HG03432 (cell line): ENCODE results near the gene CDKN2B-AS1.
"Not testable (repeated sequence)": the region's sequence is repeated elsewhere in the genome, so short reads cannot be mapped to it uniquely, and the experiment has no call there.

Experiments used
- ATAC-seq: cut with Tn5 transposase; IDR thresholded peaks from one replicate; pipeline ENCODE4 v1.9.1; 2021; ENCODE audit warnings: mild to moderate bottlenecking, moderate library complexity; ENCODE audit not compliant: unreplicated experiment

The CDKN2B-AS1 gene

GRCh38 chr9:22041775-22042174 lies 47.2 kb downstream of the CDKN2B-AS1 start:
- ATAC-seq = no peak

GRCh38 chr9:22043928-22044327 lies 49.3 kb downstream of the CDKN2B-AS1 start:
- ATAC-seq = no peak

- ATAC-seq = no peak
These were observed 50.0 kb downstream of the CDKN2B-AS1 start for GRCh38 chr9:22044583-22044982.

GRCh38 chr9:22045423-22045822 lies 50.8 kb downstream of the CDKN2B-AS1 start:
- no peak for ATAC-seq

- no peak for ATAC-seq
These were observed 51.8 kb downstream of the CDKN2B-AS1 start for GRCh38 chr9:22046243-22046885.

- no peak for ATAC-seq
These were observed 53.0 kb downstream of the CDKN2B-AS1 start for GRCh38 chr9:22047596-22047995.

GRCh38 chr9:22049411-22049810 lies 54.8 kb downstream of the CDKN2B-AS1 start:
- no peak for ATAC-seq

GRCh38 chr9:22050924-22051323 lies 56.3 kb downstream of the CDKN2B-AS1 start:
- ATAC-seq = peak; percentile 78

GRCh38 chr9:22052376-22052945 lies 57.9 kb downstream of the CDKN2B-AS1 start:
- no peak for ATAC-seq

GRCh38 chr9:22053178-22053577 lies 58.6 kb downstream of the CDKN2B-AS1 start:
- ATAC-seq = no peak

GRCh38 chr9:22054076-22054475 lies 59.5 kb downstream of the CDKN2B-AS1 start:
- ATAC-seq = no peak

GRCh38 chr9:22054529-22054928 lies 59.9 kb downstream of the CDKN2B-AS1 start:
- no peak for ATAC-seq

GRCh38 chr9:22055090-22055489 lies 60.5 kb downstream of the CDKN2B-AS1 start:
- no peak for ATAC-seq

- no peak for ATAC-seq
These were observed 61.8 kb downstream of the CDKN2B-AS1 start for GRCh38 chr9:22056402-22056801.

GRCh38 chr9:22057972-22058371 lies 63.4 kb downstream of the CDKN2B-AS1 start:
- ATAC-seq = not testable (repeated sequence)

- ATAC-seq = no peak
These were observed 66.3 kb downstream of the CDKN2B-AS1 start for GRCh38 chr9:22060831-22061383.

- ATAC-seq = no peak
These were observed 70.4 kb downstream of the CDKN2B-AS1 start for GRCh38 chr9:22064957-22065356.

GRCh38 chr9:22065431-22066200 lies 71.0 kb downstream of the CDKN2B-AS1 start:
- ATAC-seq = no peak

GRCh38 chr9:22067196-22067595 lies 72.6 kb downstream of the CDKN2B-AS1 start:
- ATAC-seq = no peak

- ATAC-seq = no peak
These were observed 73.8 kb downstream of the CDKN2B-AS1 start for GRCh38 chr9:22068369-22068768.

- ATAC-seq = no peak
These were observed 78.8 kb downstream of the CDKN2B-AS1 start for GRCh38 chr9:22073349-22073748.

GRCh38 chr9:22078081-22078480 lies 83.5 kb downstream of the CDKN2B-AS1 start:
- ATAC-seq = no peak
